Measurements from ENCODE around the gene USP15.

- no peak for TF ChIP-seq CTCF (IDR thresholded peaks at IDR 0.05)
- TF ChIP-seq POLR2A (IDR thresholded peaks at IDR 0.05) = no peak
These were observed 111.9 kb downstream of the USP15 start for GRCh38 chr12:62372134-62372533.

All from vagina (tissue), 2 donors.